Lower lobe of right lung (tissue), 2 donors: ENCODE measurements around the gene MYO1E. TPM values are rescaled to one million over a fixed set of nuclear protein-coding genes. Genes with fewer than 3 reads are reported as not detected.

ENCODE experiments used
- ATAC-seq, 2 donors: fragments of 200-7000 bp; cut with Tn5 transposase; one replicate each; pipeline ENCODE4 v1.9.1; 2020 to 2022; ENCODE audit warnings: mild to moderate bottlenecking in 2 of 2, moderate library complexity in 2 of 2
- DNase-seq: peaks from one replicate; pipeline ENCODE4 v3.0.0-alpha.2; 2020
- H3K27ac ChIP-seq: fragments of 200-600 bp; one replicate; pipeline ENCODE4 v1.8.0; 2022
- H3K27me3 ChIP-seq: fragments of 200-600 bp; one replicate; pipeline ENCODE4 v1.8.0; 2022; ENCODE audit warnings: low read depth
- H3K36me3 ChIP-seq: fragments of 200-600 bp; one replicate; pipeline ENCODE4 v1.8.0; 2022; ENCODE audit warnings: mild to moderate bottlenecking
- H3K4me1 ChIP-seq: fragments of 200-600 bp; one replicate; pipeline ENCODE4 v1.8.0; 2022
- H3K4me3 ChIP-seq: fragments of 200-600 bp; one replicate; pipeline ENCODE4 v1.8.0; 2022; ENCODE audit warnings: mild to moderate bottlenecking
- H3K9me3 ChIP-seq: fragments of 200-600 bp; one replicate; pipeline ENCODE4 v1.8.0; 2022
- intact Hi-C: fragments of 100-400 bp; cut with DNase I; formaldehyde crosslinking; loops from one replicate; pipeline ENCODE4 v1.11.0; 2022
- total RNA-seq: library from RNA; stranded (reverse); fragmentation: NEBNext Ultra II Directional; extraction: Animal tissue kit (Norgen Biotek cat#: 25700); gene quantifications from one replicate; pipeline ENCODE4 v1.2.1, GENCODE V29; 2021
- TF ChIP-seq, protein P1 (sequence below): fragments of 200-600 bp; IDR thresholded peaks from one replicate; pipeline ENCODE4 v1.8.0; 2022; ENCODE audit warnings: antibody characterized with exemption, mild to moderate bottlenecking
- donor health status: DM: no; HTN: yes; CAD: no; lungs with severe emphysema.

Gene MYO1E
- total RNA-seq, 1 donor from 2014 or later, result 59.4 TPM

DNA sequence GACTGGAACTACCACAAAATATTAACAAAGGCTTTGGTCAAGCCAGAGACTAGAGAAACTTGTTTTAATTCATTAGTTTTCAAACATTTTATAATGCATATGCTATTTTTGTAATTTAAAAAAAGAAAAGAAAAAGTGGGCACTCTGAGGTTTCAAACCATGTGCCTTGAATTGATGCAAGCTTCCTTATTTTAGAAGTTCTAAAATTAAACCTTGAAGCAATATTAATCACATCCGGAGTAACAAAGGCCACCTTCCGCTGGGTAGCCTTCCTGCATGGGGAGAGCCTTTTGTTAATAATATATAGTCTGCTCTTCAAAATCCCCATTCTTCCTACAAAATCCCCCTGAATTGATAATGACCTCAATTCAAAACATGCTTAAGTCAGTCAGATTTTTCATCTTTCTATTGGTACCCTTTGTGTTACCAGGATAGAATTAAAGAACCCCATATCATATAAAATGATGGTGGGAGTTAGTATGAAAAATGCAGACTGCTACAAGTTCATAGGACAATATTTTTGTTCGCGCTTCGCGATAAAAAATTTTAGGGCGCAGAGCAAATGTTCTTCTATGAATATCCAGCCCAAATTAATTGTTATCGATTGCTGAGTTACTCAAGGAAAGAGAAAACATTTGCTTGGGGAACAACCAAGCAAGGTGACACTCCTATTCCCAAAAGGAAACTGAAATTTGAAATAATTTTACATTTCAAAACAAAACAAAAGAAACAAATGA lies 135.4 kb downstream of the MYO1E start:
- no peaks in the 10 kb centered on the region for H3K27me3 ChIP-seq
- intact Hi-C loops, result no loop called here
- no peak overlapping the region for H3K27ac ChIP-seq
- DNase-seq, result no peak
- TF ChIP-seq, protein P1, sequence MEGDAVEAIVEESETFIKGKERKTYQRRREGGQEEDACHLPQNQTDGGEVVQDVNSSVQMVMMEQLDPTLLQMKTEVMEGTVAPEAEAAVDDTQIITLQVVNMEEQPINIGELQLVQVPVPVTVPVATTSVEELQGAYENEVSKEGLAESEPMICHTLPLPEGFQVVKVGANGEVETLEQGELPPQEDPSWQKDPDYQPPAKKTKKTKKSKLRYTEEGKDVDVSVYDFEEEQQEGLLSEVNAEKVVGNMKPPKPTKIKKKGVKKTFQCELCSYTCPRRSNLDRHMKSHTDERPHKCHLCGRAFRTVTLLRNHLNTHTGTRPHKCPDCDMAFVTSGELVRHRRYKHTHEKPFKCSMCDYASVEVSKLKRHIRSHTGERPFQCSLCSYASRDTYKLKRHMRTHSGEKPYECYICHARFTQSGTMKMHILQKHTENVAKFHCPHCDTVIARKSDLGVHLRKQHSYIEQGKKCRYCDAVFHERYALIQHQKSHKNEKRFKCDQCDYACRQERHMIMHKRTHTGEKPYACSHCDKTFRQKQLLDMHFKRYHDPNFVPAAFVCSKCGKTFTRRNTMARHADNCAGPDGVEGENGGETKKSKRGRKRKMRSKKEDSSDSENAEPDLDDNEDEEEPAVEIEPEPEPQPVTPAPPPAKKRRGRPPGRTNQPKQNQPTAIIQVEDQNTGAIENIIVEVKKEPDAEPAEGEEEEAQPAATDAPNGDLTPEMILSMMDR, result no peak
- no peaks in the 10 kb centered on the region for H3K9me3 ChIP-seq
- H3K4me1 ChIP-seq, result peaks cover 20% of the 10 kb centered on the region
- no peaks in the 10 kb centered on the region for H3K36me3 ChIP-seq
- H3K4me3 ChIP-seq, result no peak overlapping the region
- ATAC-seq, result no peak

DNA sequence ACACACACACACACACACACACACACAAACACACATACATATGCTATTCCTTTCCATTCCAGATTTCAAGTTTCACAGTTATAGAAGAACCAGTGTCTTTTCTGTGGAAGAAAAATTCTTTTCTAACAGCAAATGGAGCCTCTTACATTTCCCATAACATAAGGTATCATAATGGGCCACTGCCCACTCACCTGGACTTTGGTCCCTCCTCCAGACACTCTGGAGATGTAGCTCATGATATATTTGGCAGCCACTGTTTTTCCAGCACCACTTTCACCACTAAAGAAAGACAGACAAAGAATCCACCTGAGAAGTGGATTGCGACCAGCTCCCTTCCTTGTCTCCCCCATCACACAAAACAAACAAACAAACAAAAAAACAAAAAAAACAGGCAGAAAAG lies 136.3 kb downstream of the MYO1E start:
- ATAC-seq, result no peak
- TF ChIP-seq, protein P1, result no peak
- no peak overlapping the region for H3K27ac ChIP-seq
- peaks cover 28% of the 10 kb centered on the region for H3K4me1 ChIP-seq
- H3K9me3 ChIP-seq, result no peaks in the 10 kb centered on the region
- no peak overlapping the region for H3K4me3 ChIP-seq
- no peaks in the 10 kb centered on the region for H3K36me3 ChIP-seq
- intact Hi-C loops, result no loop called here
- no peak for DNase-seq
- H3K27me3 ChIP-seq, result no peaks in the 10 kb centered on the region

DNA sequence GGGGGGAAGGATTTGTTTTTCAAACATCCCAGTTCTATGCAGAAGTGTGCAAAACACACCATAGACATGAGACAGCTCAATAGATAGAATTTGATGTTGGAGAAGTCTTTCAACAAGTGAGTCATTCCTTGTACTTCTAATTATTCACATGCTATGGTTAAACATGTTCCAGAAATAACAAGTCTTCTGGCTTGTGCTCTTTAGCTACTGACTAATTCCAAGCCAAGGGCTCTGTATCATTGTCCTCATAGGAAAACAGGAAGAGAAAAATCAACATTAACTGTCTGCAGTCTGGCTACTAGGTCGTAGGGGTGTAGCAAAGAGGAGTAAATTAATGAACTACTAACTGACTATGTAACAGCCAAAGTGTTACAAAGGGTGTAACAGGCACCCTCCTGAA lies 140.2 kb downstream of the MYO1E start:
- intact Hi-C loops, result no loop called here
- Histone ChIP-seq H3K27me3 (no peaks in the 10 kb centered on the region), H3K36me3 (no peaks in the 10 kb centered on the region), H3K4me3 (no peak overlapping the region), H3K27ac (no peak overlapping the region), H3K4me1 (peaks cover 26% of the 10 kb centered on the region), H3K9me3 (no peaks in the 10 kb centered on the region)
- DNase-seq, result no peak
- TF ChIP-seq, protein P1, result no peak
- ATAC-seq, result no peak

DNA sequence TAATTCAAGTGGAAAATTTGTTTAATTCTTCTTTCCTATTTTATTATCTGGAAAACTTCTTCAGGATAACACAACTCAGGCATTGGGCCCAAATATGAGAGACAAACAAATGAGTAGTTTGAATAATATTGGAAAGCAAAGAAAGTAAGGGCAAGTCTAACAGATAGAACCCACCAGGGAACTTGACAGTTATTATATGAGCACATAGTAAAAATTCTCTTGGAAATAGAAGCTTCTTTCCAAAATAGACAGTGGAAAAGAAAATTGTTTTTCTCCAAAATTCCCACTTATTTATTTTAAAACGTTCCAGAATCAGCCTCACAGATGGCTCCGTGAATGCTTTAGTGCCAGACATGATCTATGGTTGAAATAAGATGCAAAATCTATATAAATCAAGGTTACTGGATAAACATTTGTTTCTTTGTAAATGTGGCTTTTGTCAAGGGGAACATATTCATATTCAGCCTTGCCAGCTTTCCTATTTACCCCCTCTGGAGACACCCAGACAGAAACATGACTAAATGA lies 142.1 kb downstream of the MYO1E start:
- peaks cover 14% of the 10 kb centered on the region for H3K4me1 ChIP-seq
- H3K4me3 ChIP-seq, result no peak overlapping the region
- DNase-seq (no peak), ATAC-seq (no peak)
- H3K9me3 ChIP-seq, result no peaks in the 10 kb centered on the region
- peaks cover 3% of the 10 kb centered on the region for H3K36me3 ChIP-seq
- H3K27ac ChIP-seq, result no peak overlapping the region
- no peaks in the 10 kb centered on the region for H3K27me3 ChIP-seq
- intact Hi-C loops, result no loop called here
- TF ChIP-seq, protein P1, result no peak

DNA sequence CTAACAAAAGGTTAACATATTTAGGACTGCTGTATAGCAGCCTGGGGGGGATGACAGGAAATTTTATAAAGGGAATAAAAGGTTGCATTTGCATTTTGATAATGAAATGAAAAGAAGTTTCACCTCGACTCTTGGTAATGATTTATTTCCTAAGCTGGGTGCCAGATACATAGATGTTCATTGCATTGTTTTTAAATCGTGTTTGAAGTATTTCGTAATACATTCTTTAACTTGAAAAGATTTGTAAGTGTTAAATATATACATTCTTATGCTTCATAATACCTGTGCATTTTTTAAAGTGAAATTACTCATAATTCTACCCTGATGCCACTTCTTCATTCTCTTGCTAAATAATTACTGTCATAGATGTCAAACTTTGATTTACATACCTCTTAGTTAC lies 143.2 kb downstream of the MYO1E start:
- TF ChIP-seq, protein P1, result no peak
- no peak overlapping the region for H3K27ac ChIP-seq
- peaks cover 17% of the 10 kb centered on the region for H3K4me1 ChIP-seq
- H3K27me3 ChIP-seq, result no peaks in the 10 kb centered on the region
- H3K9me3 ChIP-seq, result no peaks in the 10 kb centered on the region
- no peak for ATAC-seq
- DNase-seq, result no peak
- intact Hi-C loops, result no loop called here
- H3K36me3 ChIP-seq, result peaks cover 4% of the 10 kb centered on the region
- H3K4me3 ChIP-seq, result no peak overlapping the region
